ENCODE data around the gene GKN1.

GKN1 gene

DNA sequence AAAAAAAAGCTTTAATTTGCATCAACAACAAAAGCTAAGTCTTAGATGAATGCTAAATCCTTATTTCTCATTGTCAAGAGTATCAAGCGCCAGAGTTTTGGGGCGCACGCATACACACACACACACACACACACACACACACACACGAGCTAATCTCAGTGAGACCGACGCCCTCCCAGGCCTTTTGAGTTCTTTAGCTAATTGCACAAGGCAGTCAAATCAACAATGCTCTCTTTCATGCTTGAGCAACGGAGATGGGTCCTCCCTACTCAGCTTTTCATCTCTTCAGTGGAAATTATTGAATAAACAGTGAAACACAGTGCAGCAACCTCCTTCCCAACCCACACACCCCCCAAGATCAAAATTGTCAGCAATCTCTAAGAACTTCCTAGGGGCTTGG is 19.2 kb downstream of the GKN1 start:
- Histone ChIP-seq H3K27ac (ENCODE audit: low read length) (no peak overlapping the region), H4K20me1 (ENCODE audit: insufficient read depth, low read length) (no peaks in the 10 kb centered on the region), H3K4me3 (ENCODE audit: low read depth in 1 of 2, low read length in 2 of 2) (no peak overlapping the region), H3K4me1 (ENCODE audit: insufficient read depth, low read length) (no peaks in the 10 kb centered on the region), H3K4me2 (ENCODE audit: insufficient read depth, low read length) (no peak overlapping the region), H2AFZ (ENCODE audit: low read depth, low read length) (no peak overlapping the region), H3K9ac (ENCODE audit: low read depth, low read length) (no peak overlapping the region), H3K9me3 (ENCODE audit: insufficient read depth, low read length, severe bottlenecking) (no peaks in the 10 kb centered on the region), H3K36me3 (ENCODE audit: insufficient read depth, low read length) (no peaks in the 10 kb centered on the region), H3K27me3 (ENCODE audit: insufficient read depth, low read length, poor library complexity) (peaks cover 6% of the 10 kb centered on the region), H3K79me2 (ENCODE audit: insufficient read depth, low read length) (no peaks in the 10 kb centered on the region)
- TF ChIP-seq, protein P1, sequence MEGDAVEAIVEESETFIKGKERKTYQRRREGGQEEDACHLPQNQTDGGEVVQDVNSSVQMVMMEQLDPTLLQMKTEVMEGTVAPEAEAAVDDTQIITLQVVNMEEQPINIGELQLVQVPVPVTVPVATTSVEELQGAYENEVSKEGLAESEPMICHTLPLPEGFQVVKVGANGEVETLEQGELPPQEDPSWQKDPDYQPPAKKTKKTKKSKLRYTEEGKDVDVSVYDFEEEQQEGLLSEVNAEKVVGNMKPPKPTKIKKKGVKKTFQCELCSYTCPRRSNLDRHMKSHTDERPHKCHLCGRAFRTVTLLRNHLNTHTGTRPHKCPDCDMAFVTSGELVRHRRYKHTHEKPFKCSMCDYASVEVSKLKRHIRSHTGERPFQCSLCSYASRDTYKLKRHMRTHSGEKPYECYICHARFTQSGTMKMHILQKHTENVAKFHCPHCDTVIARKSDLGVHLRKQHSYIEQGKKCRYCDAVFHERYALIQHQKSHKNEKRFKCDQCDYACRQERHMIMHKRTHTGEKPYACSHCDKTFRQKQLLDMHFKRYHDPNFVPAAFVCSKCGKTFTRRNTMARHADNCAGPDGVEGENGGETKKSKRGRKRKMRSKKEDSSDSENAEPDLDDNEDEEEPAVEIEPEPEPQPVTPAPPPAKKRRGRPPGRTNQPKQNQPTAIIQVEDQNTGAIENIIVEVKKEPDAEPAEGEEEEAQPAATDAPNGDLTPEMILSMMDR (IDR thresholded peaks at IDR 0.05; ENCODE audit: borderline replicate concordance, extremely low read depth, low read length, poor library complexity, severe bottlenecking): no peak
- no peak for TF ChIP-seq EZH2 (IDR thresholded peaks at IDR 0.05; ENCODE audit: borderline replicate concordance, low read depth, low read length, severe bottlenecking)
- DNase-seq: no peak
- ATAC-seq (ENCODE audit: insufficient read depth, low read depth): no peak

DNA sequence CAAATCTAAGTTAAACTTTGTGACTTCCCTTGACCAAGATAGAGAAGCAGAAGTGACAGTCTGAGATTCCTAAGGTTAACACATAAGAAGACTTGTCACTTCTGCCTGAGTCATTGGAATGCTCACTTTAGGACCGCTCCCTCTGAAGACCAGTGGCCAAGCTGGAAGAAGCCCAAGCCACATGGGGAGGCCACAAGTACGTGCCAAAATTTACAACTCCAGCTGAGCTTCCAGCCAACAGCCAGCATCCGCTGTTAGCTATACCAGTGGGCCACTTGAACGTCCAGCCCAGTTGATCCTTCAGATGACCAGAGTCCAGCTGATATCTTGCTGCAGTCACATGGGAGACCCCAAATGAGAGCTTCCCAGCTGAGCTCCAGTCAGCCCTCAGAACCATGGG is 20.4 kb downstream of the GKN1 start:
- ATAC-seq (ENCODE audit: insufficient read depth, low read depth): no peak
- no peak overlapping the region for H3K27ac ChIP-seq (ENCODE audit: low read length)
- TF ChIP-seq EZH2 (IDR thresholded peaks at IDR 0.05; ENCODE audit: borderline replicate concordance, low read depth, low read length, severe bottlenecking): no peak
- TF ChIP-seq, protein P1 (IDR thresholded peaks at IDR 0.05; ENCODE audit: borderline replicate concordance, extremely low read depth, low read length, poor library complexity, severe bottlenecking): no peak
- H3K9ac ChIP-seq (ENCODE audit: low read depth, low read length): no peak overlapping the region
- no peak overlapping the region for H3K4me3 ChIP-seq (ENCODE audit: low read depth in 1 of 2, low read length in 2 of 2)
- DNase-seq: no peak
- no peaks in the 10 kb centered on the region for H3K9me3 ChIP-seq (ENCODE audit: insufficient read depth, low read length, severe bottlenecking)
- no peaks in the 10 kb centered on the region for H3K36me3 ChIP-seq (ENCODE audit: insufficient read depth, low read length)
- no peak overlapping the region for H2AFZ ChIP-seq (ENCODE audit: low read depth, low read length)
- no peaks in the 10 kb centered on the region for H3K27me3 ChIP-seq (ENCODE audit: insufficient read depth, low read length, poor library complexity)
- no peaks in the 10 kb centered on the region for H4K20me1 ChIP-seq (ENCODE audit: insufficient read depth, low read length)
- H3K4me1 ChIP-seq (ENCODE audit: insufficient read depth, low read length): no peaks in the 10 kb centered on the region
- H3K4me2 ChIP-seq (ENCODE audit: insufficient read depth, low read length): no peak overlapping the region
- H3K79me2 ChIP-seq (ENCODE audit: insufficient read depth, low read length): no peaks in the 10 kb centered on the region

DNA sequence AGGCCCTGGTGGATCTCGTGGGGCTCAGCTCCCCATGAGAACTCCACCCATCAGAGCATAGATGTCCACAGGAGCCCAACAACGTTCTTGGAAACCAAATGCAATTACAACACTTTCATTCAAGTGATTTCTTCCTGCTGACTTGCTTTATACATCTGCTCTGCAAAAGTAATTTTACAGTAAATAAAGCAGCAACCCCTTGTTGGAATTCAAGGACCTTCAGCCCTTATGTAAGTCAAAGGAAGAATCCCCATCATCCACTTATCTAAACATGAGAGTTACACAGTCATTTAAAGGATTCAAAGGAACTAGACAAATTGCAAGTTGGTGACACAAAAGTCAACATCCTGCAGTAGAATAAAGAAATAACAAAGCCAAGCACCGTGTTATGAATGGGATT is 21.5 kb downstream of the GKN1 start:
- H3K27ac ChIP-seq (ENCODE audit: low read length): no peak overlapping the region
- no peaks in the 10 kb centered on the region for H3K27me3 ChIP-seq (ENCODE audit: insufficient read depth, low read length, poor library complexity)
- no peak for ATAC-seq (ENCODE audit: insufficient read depth, low read depth)
- no peaks in the 10 kb centered on the region for H3K9me3 ChIP-seq (ENCODE audit: insufficient read depth, low read length, severe bottlenecking)
- H4K20me1 ChIP-seq (ENCODE audit: insufficient read depth, low read length): no peaks in the 10 kb centered on the region
- H3K4me1 ChIP-seq (ENCODE audit: insufficient read depth, low read length): no peaks in the 10 kb centered on the region
- no peak overlapping the region for H2AFZ ChIP-seq (ENCODE audit: low read depth, low read length)
- no peaks in the 10 kb centered on the region for H3K79me2 ChIP-seq (ENCODE audit: insufficient read depth, low read length)
- TF ChIP-seq EZH2 (IDR thresholded peaks at IDR 0.05; ENCODE audit: borderline replicate concordance, low read depth, low read length, severe bottlenecking): no peak
- TF ChIP-seq, protein P1 (IDR thresholded peaks at IDR 0.05; ENCODE audit: borderline replicate concordance, extremely low read depth, low read length, poor library complexity, severe bottlenecking): no peak
- H3K9ac ChIP-seq (ENCODE audit: low read depth, low read length): no peak overlapping the region
- H3K36me3 ChIP-seq (ENCODE audit: insufficient read depth, low read length): no peaks in the 10 kb centered on the region
- no peak for DNase-seq
- H3K4me3 ChIP-seq (ENCODE audit: low read depth in 1 of 2, low read length in 2 of 2): no peak overlapping the region
- no peak overlapping the region for H3K4me2 ChIP-seq (ENCODE audit: insufficient read depth, low read length)

DNA sequence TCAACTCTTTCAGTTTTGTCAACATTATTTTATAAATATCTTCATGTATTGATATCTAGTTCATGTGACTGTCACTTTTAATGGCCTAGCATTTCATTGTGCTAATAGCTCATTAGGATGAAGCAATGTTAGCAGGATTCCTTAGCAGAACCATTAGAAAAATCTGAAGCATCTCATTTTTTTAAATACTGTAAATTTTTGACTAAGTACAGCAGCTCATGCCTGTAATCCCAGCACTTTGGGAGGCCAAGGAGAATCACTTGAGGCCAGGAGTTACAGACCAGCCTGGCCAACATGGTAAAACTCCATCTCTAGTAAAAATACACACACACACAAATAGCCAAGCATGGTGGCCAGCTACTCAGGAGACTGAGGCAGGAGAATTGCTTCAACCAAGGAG is 23.0 kb downstream of the GKN1 start:
- ATAC-seq (ENCODE audit: insufficient read depth, low read depth) (no peak), DNase-seq (no peak)
- Histone ChIP-seq H4K20me1 (ENCODE audit: insufficient read depth, low read length) (no peaks in the 10 kb centered on the region), H3K36me3 (ENCODE audit: insufficient read depth, low read length) (no peaks in the 10 kb centered on the region), H3K9ac (ENCODE audit: low read depth, low read length) (no peak overlapping the region), H3K4me2 (ENCODE audit: insufficient read depth, low read length) (no peak overlapping the region), H3K4me3 (ENCODE audit: low read depth in 1 of 2, low read length in 2 of 2) (no peak overlapping the region), H3K79me2 (ENCODE audit: insufficient read depth, low read length) (no peaks in the 10 kb centered on the region), H3K9me3 (ENCODE audit: insufficient read depth, low read length, severe bottlenecking) (no peaks in the 10 kb centered on the region), H3K4me1 (ENCODE audit: insufficient read depth, low read length) (no peaks in the 10 kb centered on the region), H2AFZ (ENCODE audit: low read depth, low read length) (no peak overlapping the region), H3K27me3 (ENCODE audit: insufficient read depth, low read length, poor library complexity) (peaks cover 2% of the 10 kb centered on the region), H3K27ac (ENCODE audit: low read length) (no peak overlapping the region)
- no peak for TF ChIP-seq EZH2 (IDR thresholded peaks at IDR 0.05; ENCODE audit: borderline replicate concordance, low read depth, low read length, severe bottlenecking)
- TF ChIP-seq, protein P1 (IDR thresholded peaks at IDR 0.05; ENCODE audit: borderline replicate concordance, extremely low read depth, low read length, poor library complexity, severe bottlenecking): no peak
